ENCODE results near the gene PPP1R3G. TPM values are rescaled to one million over a fixed set of nuclear protein-coding genes. Genes with fewer than 3 reads are reported as not detected.
A peak's percentile ranks its signal among the peaks of the same experiment; 100 is the strongest.
"Not testable (repeated sequence)": the region's sequence is repeated elsewhere in the genome, so short reads cannot be mapped to it uniquely, and the experiment has no call there.

PPP1R3G gene
- total and polyA plus RNA-seq, 2 of the 13 experiments (the other 11 are each of a cell fraction or from before 2014, with no cell fraction given), result 1.2 to 1.3 TPM

DNA sequence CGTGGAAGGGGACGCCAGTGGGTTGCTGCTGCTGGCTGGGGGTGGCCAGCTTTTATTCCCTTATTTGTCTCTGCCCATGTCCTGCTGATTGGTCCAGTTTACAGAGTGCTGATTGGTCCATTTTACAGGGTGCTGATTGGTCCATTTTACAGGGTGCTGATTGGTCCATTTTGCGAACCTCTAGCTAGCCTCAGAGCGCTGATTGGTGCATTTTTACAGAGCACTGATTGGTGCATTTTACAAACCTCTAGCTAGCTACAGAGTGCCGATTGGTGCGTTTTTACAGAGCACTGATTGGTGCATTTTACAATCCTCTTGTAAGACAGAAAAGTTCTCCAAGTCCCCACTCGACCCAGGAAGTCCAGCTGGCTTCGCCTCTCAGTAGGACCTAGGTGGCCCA is 35.4 kb downstream of the PPP1R3G start:
- H2AFZ ChIP-seq (ENCODE audit: low read length); CTCF ChIA-PET (ENCODE audit: low intra/inter-chr PET ratio, low total read pairs); ATAC-seq; H3K27ac ChIP-seq (ENCODE audit: extremely low read length, insufficient read depth, low read length); in situ Hi-C loops (cut with HindIII; ENCODE audit: extremely low pct_ligation_motif_present, low pct_unique_long_range_greater_than_20kb); H3K9me3 ChIP-seq (ENCODE audit: low read length); H3K4me3 ChIP-seq (replicated peaks in 1 of 3; ENCODE audit: insufficient read depth in 1 of 3, low read depth in 2 of 3, low read length in 3 of 3); H3K27me3 ChIP-seq (ENCODE audit: control insufficient read depth in 1 of 2, insufficient read depth in 2 of 2, low read length in 2 of 2); H3K9ac ChIP-seq (ENCODE audit: insufficient read depth, low read depth, low read length); DNase-seq (ENCODE audit: low spot score); H3K36me3 ChIP-seq (replicated peaks in 1 of 2; ENCODE audit: control insufficient read depth in 1 of 2, insufficient read depth in 2 of 2, low read length in 2 of 2); H4K20me1 ChIP-seq (ENCODE audit: insufficient read depth, low read length); H3K79me2 ChIP-seq (ENCODE audit: insufficient read depth, low read length); H3K4me2 ChIP-seq (ENCODE audit: low read depth, low read length); BruUV-seq (replicated peaks); FAIRE-seq; POLR2A ChIA-PET; intact Hi-C loops (cut with micrococcal nuclease; ENCODE audit: unreplicated experiment): not testable (repeated sequence)
- peaks cover 62% of the 10 kb centered on the region for H3K4me1 ChIP-seq (ENCODE audit: insufficient read depth, low read length)
- 89% methylated on average over 8 of the region's 8 CpGs for WGBS (ENCODE audit: low lambda C conversion rate)
- peak; percentile 0 to 33; a peak in 2 of 4 replicates for TF ChIP-seq MAFK (conservative IDR thresholded peaks at IDR 0.05 in 1 of 2, IDR thresholded peaks at IDR 0.05 in 1 of 2; ENCODE audit: low read length in 2 of 2)
- TF ChIP-seq NFYC (CRISPR knock-in tag; IDR thresholded peaks at IDR 0.05), result 0 out of 2 replicates have a peak, but pooled peaks have one; percentile 56
- TF ChIP-seq NFYB (CRISPR knock-in tag; IDR thresholded peaks at IDR 0.05), result peak; percentile 66
- 0 out of 2 replicates have a peak, but pooled peaks have one; percentile 4 for TF ChIP-seq TOPORS (CRISPR knock-in tag; IDR thresholded peaks at IDR 0.05)

DNA sequence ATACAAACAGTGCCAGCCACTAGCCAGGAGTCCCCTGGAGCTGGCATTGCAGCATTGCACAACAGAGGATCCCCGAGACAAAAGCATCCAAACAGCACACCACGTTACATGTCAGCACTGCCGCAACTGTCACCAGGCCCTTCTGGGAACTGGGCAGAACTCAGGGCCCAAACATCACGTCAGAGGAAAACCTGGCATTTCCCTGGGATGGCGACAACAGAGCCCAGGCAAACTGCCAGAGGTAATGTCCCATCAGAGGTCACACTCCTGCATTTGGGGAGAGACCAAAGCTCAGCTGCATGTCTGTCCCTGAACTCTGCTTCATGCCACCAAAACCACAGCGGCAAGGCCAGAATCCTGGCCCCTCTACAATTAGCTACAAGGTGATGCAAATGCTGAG is 36.3 kb downstream of the PPP1R3G start:
- H4K20me1 ChIP-seq (ENCODE audit: insufficient read depth, low read length), result no peaks in the 10 kb centered on the region
- H3K27ac ChIP-seq (ENCODE audit: extremely low read length, insufficient read depth, low read length), result peak overlapping the region; percentile 37
- FAIRE-seq (peak; percentile 54), ATAC-seq (peak; percentile 43), DNase-seq (ENCODE audit: low spot score) (peak; percentile 63)
- H3K9ac ChIP-seq (ENCODE audit: insufficient read depth, low read depth, low read length), result no peak overlapping the region
- 22% methylated on average over 5 of the region's 6 CpGs for WGBS (ENCODE audit: low lambda C conversion rate)
- no peak overlapping the region for H3K4me3 ChIP-seq (replicated peaks in 1 of 3; ENCODE audit: insufficient read depth in 1 of 3, low read depth in 2 of 3, low read length in 3 of 3)
- no TSS peak for BruUV-seq (replicated peaks)
- H2AFZ ChIP-seq (ENCODE audit: low read length), result no peak overlapping the region
- POLR2A ChIA-PET, result interaction anchor here (0.6 kb wide), 1 partner anchor 50 kb away, joined by 3 read pairs; no protein-coding TSS in a partner anchor
- peaks cover 66% of the 10 kb centered on the region for H3K4me1 ChIP-seq (ENCODE audit: insufficient read depth, low read length)
- H3K9me3 ChIP-seq (ENCODE audit: low read length), result no peaks in the 10 kb centered on the region
- H3K4me2 ChIP-seq (ENCODE audit: low read depth, low read length), result peak overlapping the region; percentile 29
- H3K27me3 ChIP-seq (ENCODE audit: control insufficient read depth in 1 of 2, insufficient read depth in 2 of 2, low read length in 2 of 2), result no peaks in the 10 kb centered on the region
- in situ Hi-C loops (cut with HindIII; ENCODE audit: extremely low pct_ligation_motif_present, low pct_unique_long_range_greater_than_20kb), result no loop called here
- H3K36me3 ChIP-seq (replicated peaks in 1 of 2; ENCODE audit: control insufficient read depth in 1 of 2, insufficient read depth in 2 of 2, low read length in 2 of 2), result no peaks in the 10 kb centered on the region; a peak in 2 of 5 replicates
- CTCF ChIA-PET (ENCODE audit: low intra/inter-chr PET ratio, low total read pairs), result interaction anchor here (1.4 kb wide), 1 partner anchor 64 kb away, joined by 4 read pairs; no protein-coding TSS in a partner anchor
- H3K79me2 ChIP-seq (ENCODE audit: insufficient read depth, low read length), result no peaks in the 10 kb centered on the region
- intact Hi-C loops (cut with micrococcal nuclease; ENCODE audit: unreplicated experiment), result no loop called here
- TF ChIP-seq ZFY (CRISPR knock-in tag; IDR thresholded peaks at IDR 0.05) (peak; percentile 23; the same call in 1 of the 2 replicates), POLR2A (IDR thresholded peaks at IDR 0.05; ENCODE audit: insufficient read depth in 1 of 2, low read depth in 2 of 2, low read length in 2 of 2) (no peak), ZNF563 (CRISPR knock-in tag; IDR thresholded peaks at IDR 0.05) (peak; percentile 22; the same call in 1 of the 2 replicates), KLF6 (CRISPR knock-in tag; IDR thresholded peaks at IDR 0.05) (no peak), ZNF878 (CRISPR knock-in tag; IDR thresholded peaks at IDR 0.05) (no peak), ZNF562 (CRISPR knock-in tag; IDR thresholded peaks at IDR 0.05; ENCODE audit: borderline replicate concordance) (no peak), ZNF296 (CRISPR knock-in tag; conservative IDR thresholded peaks at IDR 0.05) (no peak), NFATC3 (CRISPR knock-in tag; IDR thresholded peaks at IDR 0.05) (no peak), ONECUT2 (CRISPR knock-in tag; IDR thresholded peaks at IDR 0.05) (no peak)
- TF ChIP-seq, protein P1, sequence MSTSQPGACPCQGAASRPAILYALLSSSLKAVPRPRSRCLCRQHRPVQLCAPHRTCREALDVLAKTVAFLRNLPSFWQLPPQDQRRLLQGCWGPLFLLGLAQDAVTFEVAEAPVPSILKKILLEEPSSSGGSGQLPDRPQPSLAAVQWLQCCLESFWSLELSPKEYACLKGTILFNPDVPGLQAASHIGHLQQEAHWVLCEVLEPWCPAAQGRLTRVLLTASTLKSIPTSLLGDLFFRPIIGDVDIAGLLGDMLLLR (CRISPR knock-in tag; IDR thresholded peaks at IDR 0.05), result 0 out of 2 replicates have a peak, but pooled peaks have one; percentile 32
- TF ChIP-seq, protein P2, sequence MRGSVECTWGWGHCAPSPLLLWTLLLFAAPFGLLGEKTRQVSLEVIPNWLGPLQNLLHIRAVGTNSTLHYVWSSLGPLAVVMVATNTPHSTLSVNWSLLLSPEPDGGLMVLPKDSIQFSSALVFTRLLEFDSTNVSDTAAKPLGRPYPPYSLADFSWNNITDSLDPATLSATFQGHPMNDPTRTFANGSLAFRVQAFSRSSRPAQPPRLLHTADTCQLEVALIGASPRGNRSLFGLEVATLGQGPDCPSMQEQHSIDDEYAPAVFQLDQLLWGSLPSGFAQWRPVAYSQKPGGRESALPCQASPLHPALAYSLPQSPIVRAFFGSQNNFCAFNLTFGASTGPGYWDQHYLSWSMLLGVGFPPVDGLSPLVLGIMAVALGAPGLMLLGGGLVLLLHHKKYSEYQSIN (CRISPR knock-in tag; IDR thresholded peaks at IDR 0.05; ENCODE audit: borderline replicate concordance), result no peak
- TF ChIP-seq, protein P3, sequence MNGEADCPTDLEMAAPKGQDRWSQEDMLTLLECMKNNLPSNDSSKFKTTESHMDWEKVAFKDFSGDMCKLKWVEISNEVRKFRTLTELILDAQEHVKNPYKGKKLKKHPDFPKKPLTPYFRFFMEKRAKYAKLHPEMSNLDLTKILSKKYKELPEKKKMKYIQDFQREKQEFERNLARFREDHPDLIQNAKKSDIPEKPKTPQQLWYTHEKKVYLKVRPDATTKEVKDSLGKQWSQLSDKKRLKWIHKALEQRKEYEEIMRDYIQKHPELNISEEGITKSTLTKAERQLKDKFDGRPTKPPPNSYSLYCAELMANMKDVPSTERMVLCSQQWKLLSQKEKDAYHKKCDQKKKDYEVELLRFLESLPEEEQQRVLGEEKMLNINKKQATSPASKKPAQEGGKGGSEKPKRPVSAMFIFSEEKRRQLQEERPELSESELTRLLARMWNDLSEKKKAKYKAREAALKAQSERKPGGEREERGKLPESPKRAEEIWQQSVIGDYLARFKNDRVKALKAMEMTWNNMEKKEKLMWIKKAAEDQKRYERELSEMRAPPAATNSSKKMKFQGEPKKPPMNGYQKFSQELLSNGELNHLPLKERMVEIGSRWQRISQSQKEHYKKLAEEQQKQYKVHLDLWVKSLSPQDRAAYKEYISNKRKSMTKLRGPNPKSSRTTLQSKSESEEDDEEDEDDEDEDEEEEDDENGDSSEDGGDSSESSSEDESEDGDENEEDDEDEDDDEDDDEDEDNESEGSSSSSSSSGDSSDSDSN (CRISPR knock-in tag; IDR thresholded peaks at IDR 0.05), result peak; percentile 62
